Sigmoid colon (tissue), 7 donors: ENCODE results near the gene LARGE1. TPM values are rescaled to one million over a fixed set of nuclear protein-coding genes. Genes with fewer than 3 reads are reported as not detected.

ENCODE experiments used
- DNase-seq: peaks from one replicate; pipeline ENCODE4 v3.0.0-alpha.2; 2019
- H3K27ac ChIP-seq, 4 donors: fragments of 200-600 bp; sonication (generic); one replicate each; pipeline ENCODE4 v1.5.1; 2016 to 2019; ENCODE audit warnings: mild to moderate bottlenecking in 1 of 4
- H3K27me3 ChIP-seq, 3 donors: fragments of 200-600 bp; sonication (generic); one replicate each; pipeline ENCODE4 v1.5.1; 2019; ENCODE audit warnings: mild to moderate bottlenecking in 1 of 3
- H3K36me3 ChIP-seq, 4 donors: fragments of 200-600 bp; sonication (generic); one replicate each; pipeline ENCODE4 v1.5.1; 2016 to 2019
- H3K4me1 ChIP-seq, 4 donors: fragments of 200-600 bp; sonication (generic); one replicate each; pipeline ENCODE4 v1.5.1; 2017 to 2019
- H3K4me3 ChIP-seq, 4 donors: fragments of 200-600 bp; sonication (generic); one replicate each; pipeline ENCODE4 v1.5.1; 2017 to 2019; ENCODE audit warnings: mild to moderate bottlenecking in 2 of 4, moderate library complexity in 1 of 4
- H3K9me3 ChIP-seq, 4 donors: fragments of 200-600 bp in 3 of 4; sonication (generic) in 3 of 4; one replicate each; pipeline versions ENCODE4 v1.5.1 to v1.6.1; 2013 to 2019
- CTCF ChIP-seq, 4 experiments: fragments of 450-650 bp in 3 of 4; fragments of 200-600 bp in 1 of 4; IDR thresholded peaks; one replicate each; pipeline ENCODE4 v1.5.1; 2016 to 2019; ENCODE audit warnings: antibody characterized with exemption in 4 of 4, mild to moderate bottlenecking in 3 of 4, moderate library complexity in 2 of 4
- EP300 ChIP-seq, 4 donors: sonication (generic); formaldehyde crosslinking; IDR thresholded peaks; one replicate each; pipeline ENCODE4 v1.6.1; 2017; ENCODE audit warnings: antibody characterized with exemption in 4 of 4
- POLR2A ChIP-seq, 2 donors: fragments of 450-650 bp; IDR thresholded peaks; one replicate each; pipeline ENCODE4 v1.6.1; 2016; ENCODE audit warnings: antibody characterized with exemption in 2 of 2, mild to moderate bottlenecking in 2 of 2, moderate library complexity in 2 of 2
- POLR2AphosphoS5 ChIP-seq, 4 donors: sonication (generic); formaldehyde crosslinking; IDR thresholded peaks; one replicate each; pipeline ENCODE4 v1.6.1; 2017; ENCODE audit warnings: antibody characterized with exemption in 4 of 4
- WGBS, 2 donors: extraction: QIAGEN DNeasy Blood & Tissue Kit; methylation state at CpG; one replicate each; pipeline ENCODE4 v1.1.7; 2013; 5-methylcytosine and 5-hydroxymethylcytosine counted together
- intact Hi-C: fragments of 100-400 bp; cut with DNase I; formaldehyde crosslinking; loops from one replicate; pipeline ENCODE4 v1.15.1; 2023
- polyA plus RNA-seq, 3 donors: library from polyadenylated mRNA; stranded (reverse); fragments of 200-250 nt; gene quantifications; one replicate each; pipeline ENCODE4 v1.2.3, GENCODE V29; 2013
- total RNA-seq, 4 donors: library from RNA; depleted of rRNA; stranded (reverse); fragments of >200 nt; gene quantifications; one replicate each; pipeline ENCODE4 v1.1.0, GENCODE V29; 2016
- donor health status: healthy with polysubstance abuse.
- donor health status: Bipolar disorder and iron deficiency.
- donor health status: healthy.

The LARGE1 gene
- total and polyA plus RNA-seq, 7 donors, result 5.8 to 74.4 (median 38.0) TPM

GRCh38 chr22:33640900-33641299 lies 279.4 kb downstream of the LARGE1 start:
- no peaks in the 10 kb centered on the region for H3K27me3 ChIP-seq
- WGBS, 2 donors, result 92 to 98% methylated on average over 7 of the region's 7 CpGs
- no peak overlapping the region for H3K4me3 ChIP-seq
- DNase-seq, result no peak
- H3K36me3 ChIP-seq, result peaks cover 0 to 12% (median 0%) of the 10 kb centered on the region in 4 donors
- H3K4me1 ChIP-seq, result no peaks in the 10 kb centered on the region
- no peak for TF ChIP-seq POLR2AphosphoS5 (IDR thresholded peaks at IDR 0.05)
- no peak for TF ChIP-seq EP300 (IDR thresholded peaks at IDR 0.05)
- no peak for TF ChIP-seq CTCF (IDR thresholded peaks at IDR 0.05)
- TF ChIP-seq POLR2A (IDR thresholded peaks at IDR 0.05), result no peak
- H3K9me3 ChIP-seq, result no peaks in the 10 kb centered on the region
- no peak overlapping the region for H3K27ac ChIP-seq
- intact Hi-C loops, result no loop called here

GRCh38 chr22:33639588-33640254 lies 280.6 kb downstream of the LARGE1 start:
- no peak for TF ChIP-seq EP300 (IDR thresholded peaks at IDR 0.05)
- TF ChIP-seq POLR2AphosphoS5 (IDR thresholded peaks at IDR 0.05), result no peak
- TF ChIP-seq POLR2A (IDR thresholded peaks at IDR 0.05), result no peak
- no peak for TF ChIP-seq CTCF (IDR thresholded peaks at IDR 0.05)
- no peaks in the 10 kb centered on the region for H3K9me3 ChIP-seq
- WGBS, 2 donors, result 89 to 94% methylated on average over 10 of the region's 10 CpGs
- no peaks in the 10 kb centered on the region for H3K4me1 ChIP-seq
- intact Hi-C loops, result no loop called here
- no peak for DNase-seq
- no peak overlapping the region for H3K4me3 ChIP-seq
- no peaks in the 10 kb centered on the region for H3K27me3 ChIP-seq
- H3K27ac ChIP-seq, result no peak overlapping the region
- peaks cover 0 to 12% (median 0%) of the 10 kb centered on the region in 4 donors for H3K36me3 ChIP-seq

- WGBS, 2 donors, result 47 to 68% methylated on average over 2 of the region's 2 CpGs
Measured at GRCh38 chr22:33635766-33636165, 284.5 kb downstream of the LARGE1 start.

GRCh38 chr22:33631777-33632176 lies 288.5 kb downstream of the LARGE1 start:
- Histone ChIP-seq H3K27me3 (no peaks in the 10 kb centered on the region), H3K27ac (no peak overlapping the region), H3K4me1 (no peaks in the 10 kb centered on the region), H3K9me3 (no peaks in the 10 kb centered on the region), H3K4me3 (no peak overlapping the region), H3K36me3 (peaks cover 0 to 6% (median 0%) of the 10 kb centered on the region in 4 donors)
- intact Hi-C loops, result no loop called here
- TF ChIP-seq POLR2A (IDR thresholded peaks at IDR 0.05), result no peak
- no peak for TF ChIP-seq CTCF (IDR thresholded peaks at IDR 0.05)
- TF ChIP-seq EP300 (IDR thresholded peaks at IDR 0.05), result no peak
- no peak for TF ChIP-seq POLR2AphosphoS5 (IDR thresholded peaks at IDR 0.05)
- no peak for DNase-seq
- WGBS, 2 donors, result 88 to 92% methylated on average over 9 of the region's 9 CpGs

More at GRCh38 chr22:33635766-33636165, 284.5 kb downstream of the LARGE1 start:
- H3K4me3 ChIP-seq, result no peak overlapping the region
- no peaks in the 10 kb centered on the region for H3K9me3 ChIP-seq
- DNase-seq, result no peak
- no peak for TF ChIP-seq POLR2A (IDR thresholded peaks at IDR 0.05)
- no peak for TF ChIP-seq EP300 (IDR thresholded peaks at IDR 0.05)
- no peak for TF ChIP-seq POLR2AphosphoS5 (IDR thresholded peaks at IDR 0.05)
- TF ChIP-seq CTCF (IDR thresholded peaks at IDR 0.05), result no peak
- H3K36me3 ChIP-seq, result peaks cover 0 to 17% (median 0%) of the 10 kb centered on the region in 4 donors
- H3K4me1 ChIP-seq, result no peaks in the 10 kb centered on the region
- no peak overlapping the region for H3K27ac ChIP-seq
- no peaks in the 10 kb centered on the region for H3K27me3 ChIP-seq
- intact Hi-C loops, result no loop called here

GRCh38 chr22:33625959-33626358 lies 294.3 kb downstream of the LARGE1 start:
- no peaks in the 10 kb centered on the region for H3K27me3 ChIP-seq
- peaks cover 0 to 20% (median 3%) of the 10 kb centered on the region in 4 donors for H3K36me3 ChIP-seq
- DNase-seq, result no peak
- intact Hi-C loops, result no loop called here
- WGBS, 2 donors, result 88 to 95% methylated on average over 8 of the region's 8 CpGs
- no peak overlapping the region for H3K27ac ChIP-seq
- no peak overlapping the region for H3K4me3 ChIP-seq
- no peak for TF ChIP-seq POLR2A (IDR thresholded peaks at IDR 0.05)
- no peak for TF ChIP-seq CTCF (IDR thresholded peaks at IDR 0.05)
- TF ChIP-seq EP300 (IDR thresholded peaks at IDR 0.05), result no peak
- TF ChIP-seq POLR2AphosphoS5 (IDR thresholded peaks at IDR 0.05), result no peak
- no peaks in the 10 kb centered on the region for H3K4me1 ChIP-seq
- no peaks in the 10 kb centered on the region for H3K9me3 ChIP-seq
